H9 (cell line): Measurements from ENCODE around the gene ANGPT4. TPM values are rescaled to one million over a fixed set of nuclear protein-coding genes. Genes with fewer than 3 reads are reported as not detected.

ENCODE experiments used
- DNase-seq: peaks from one replicate; pipeline ENCODE4 v3.0.0-alpha.2; 2017
- H2AFZ ChIP-seq: one replicate; pipeline ENCODE4 v1.6.1; 2013; ENCODE audit warnings: mild to moderate bottlenecking, low read length, control low read depth, moderate library complexity
- H2AK5ac ChIP-seq: 2 replicates; pipeline ENCODE4 v1.6.1; 2013; ENCODE audit warnings: low read length, control low read depth, mixed read lengths; ENCODE audit not compliant: insufficient read length
- H2BK120ac ChIP-seq: one replicate; pipeline ENCODE4 v1.6.1; 2013; ENCODE audit warnings: low read depth, mild to moderate bottlenecking, low read length, control low read depth, inconsistent platforms; ENCODE audit not compliant: poor library complexity, severe bottlenecking
- H2BK12ac ChIP-seq: 2 replicates; pipeline ENCODE4 v1.6.1; 2013; ENCODE audit warnings: low read length, control low read depth, mixed read lengths, low read depth; ENCODE audit not compliant: insufficient read length
- H2BK15ac ChIP-seq: 2 replicates; pipeline ENCODE4 v1.6.1; 2013; ENCODE audit warnings: low read depth, low read length, control low read depth
- H2BK20ac ChIP-seq: one replicate; pipeline ENCODE4 v1.6.1; 2013; ENCODE audit warnings: low read depth, mild to moderate bottlenecking, low read length, control low read depth, inconsistent platforms; ENCODE audit not compliant: poor library complexity, severe bottlenecking
- H2BK5ac ChIP-seq: 2 replicates; pipeline ENCODE4 v1.6.1; 2013; ENCODE audit warnings: low read length, control low read depth, mixed read lengths; ENCODE audit not compliant: insufficient read length
- H3K14ac ChIP-seq: 2 replicates; pipeline ENCODE4 v1.6.1; 2013; ENCODE audit warnings: low read length, control low read depth; ENCODE audit not compliant: insufficient read depth
- H3K18ac ChIP-seq: 2 replicates; pipeline ENCODE4 v1.6.1; 2013; ENCODE audit warnings: low read depth, mild to moderate bottlenecking, mixed read lengths, low read length, control low read depth; ENCODE audit not compliant: insufficient read length
- H3K23ac ChIP-seq: 2 replicates; pipeline ENCODE4 v1.6.1; 2013; ENCODE audit warnings: low read length, control low read depth, mixed read lengths, low read depth; ENCODE audit not compliant: insufficient read length
- H3K23me2 ChIP-seq: 2 replicates; pipeline ENCODE4 v1.6.1; 2013; ENCODE audit warnings: low read depth, mild to moderate bottlenecking, mixed read lengths, low read length, control low read depth; ENCODE audit not compliant: insufficient read length, poor library complexity, severe bottlenecking
- H3K27ac ChIP-seq: 2 replicates; pipeline ENCODE4 v1.5.1; 2013; ENCODE audit warnings: low read length, control low read depth, mixed read lengths, low read depth; ENCODE audit not compliant: insufficient read length
- H3K27me3 ChIP-seq: 2 replicates; pipeline ENCODE4 v1.6.1; 2013; ENCODE audit warnings: low read length, control low read depth, inconsistent platforms; ENCODE audit not compliant: insufficient read depth
- H3K4ac ChIP-seq: 2 replicates; pipeline ENCODE4 v1.6.1; 2013; ENCODE audit warnings: low read depth, mild to moderate bottlenecking, control low read depth, inconsistent platforms, low read length, moderate library complexity
- H3K4me1 ChIP-seq: 2 replicates; pipeline ENCODE4 v1.6.1; 2013; ENCODE audit warnings: low read length, control low read depth, inconsistent platforms; ENCODE audit not compliant: insufficient read depth
- H3K4me2 ChIP-seq: 2 replicates; pipeline ENCODE4 v1.6.1; 2013; ENCODE audit warnings: low read length, control low read depth, mixed read lengths; ENCODE audit not compliant: insufficient read length, insufficient read depth
- H3K56ac ChIP-seq: 2 replicates; pipeline ENCODE4 v1.6.1; 2013; ENCODE audit warnings: low read depth, mild to moderate bottlenecking, mixed read lengths, low read length, control low read depth; ENCODE audit not compliant: insufficient read length
- H3K79me1 ChIP-seq: 2 replicates; pipeline ENCODE4 v1.6.1; 2013; ENCODE audit warnings: low read depth, mild to moderate bottlenecking, moderate library complexity, low read length, control low read depth, inconsistent platforms; ENCODE audit not compliant: insufficient read depth, poor library complexity, severe bottlenecking
- H3K79me2 ChIP-seq: 2 replicates; pipeline ENCODE4 v1.6.1; 2013; ENCODE audit warnings: low read length, control low read depth, inconsistent platforms; ENCODE audit not compliant: insufficient read depth
- H3K9ac ChIP-seq: 2 replicates; pipeline ENCODE4 v1.6.1; 2013; ENCODE audit warnings: low read length, control low read depth, mixed read lengths; ENCODE audit not compliant: insufficient read length; ENCODE audit errors: extremely low read depth
- H3K9me3 ChIP-seq: one replicate; pipeline ENCODE4 v1.6.1; 2013; ENCODE audit warnings: low read depth, low read length, inconsistent platforms; ENCODE audit not compliant: control insufficient read depth
- H3T11ph ChIP-seq: one replicate; pipeline ENCODE4 v1.6.1; 2013; ENCODE audit warnings: mild to moderate bottlenecking, low read length, control low read depth, inconsistent platforms
- H4K20me1 ChIP-seq: one replicate; pipeline ENCODE4 v1.6.1; 2013; ENCODE audit not compliant: control insufficient read depth, insufficient read length, insufficient read depth
- H4K5ac ChIP-seq: 2 replicates; pipeline ENCODE4 v1.6.1; 2013; ENCODE audit warnings: low read depth, mild to moderate bottlenecking, mixed read lengths, low read length, control low read depth; ENCODE audit not compliant: insufficient read length
- H4K8ac ChIP-seq: replicated peaks from 2 replicates; pipeline ENCODE4 v1.6.1; 2013; ENCODE audit warnings: low read length, control low read depth, mixed read lengths, low read depth; ENCODE audit not compliant: insufficient read length
- H4K91ac ChIP-seq: 2 replicates; pipeline ENCODE4 v1.6.1; 2013; ENCODE audit warnings: low read depth, mild to moderate bottlenecking, moderate library complexity, mixed read lengths, low read length, control low read depth; ENCODE audit not compliant: insufficient read length
- H3K27ac Mint-ChIP-seq, 3 experiments: 2 replicates in 2 of 3; 3 replicates in 1 of 3; pipeline ENCODE4 v1.8.0; 2020 to 2021; ENCODE audit warnings: mixed read lengths in 3 of 3, mild to moderate bottlenecking in 1 of 3, moderate library complexity in 1 of 3
- H3K27me3 Mint-ChIP-seq: 2 replicates; pipeline ENCODE4 v1.8.0; 2021; ENCODE audit warnings: low read depth, mild to moderate bottlenecking, moderate library complexity, mixed read lengths
- H3K36me3 Mint-ChIP-seq, 3 experiments: 2 replicates in 2 of 3; 3 replicates in 1 of 3; pipeline ENCODE4 v1.8.0; 2020 to 2021; ENCODE audit warnings: low read depth in 3 of 3, mixed read lengths in 3 of 3; ENCODE audit not compliant: insufficient read depth in 1 of 3
- H3K4me1 Mint-ChIP-seq, 2 experiments: 2 replicates each; pipeline ENCODE4 v1.8.0; 2020; ENCODE audit warnings: mixed read lengths in 2 of 2
- H3K4me3 Mint-ChIP-seq, 2 experiments: 2 replicates in 1 of 2; 3 replicates in 1 of 2; pipeline ENCODE4 v1.8.0; 2020 to 2021; ENCODE audit warnings: mild to moderate bottlenecking in 2 of 2, mixed read lengths in 2 of 2, moderate library complexity in 1 of 2
- H3K9me3 Mint-ChIP-seq, 2 experiments: 2 replicates in 1 of 2; 3 replicates in 1 of 2; pipeline ENCODE4 v1.8.0; 2020; ENCODE audit warnings: mild to moderate bottlenecking in 2 of 2, mixed read lengths in 2 of 2, moderate library complexity in 1 of 2
- CTCF ChIP-seq: fragments of 200-600 bp; sonication (generic); conservative IDR thresholded peaks from 3 replicates; pipeline ENCODE4 v1.8.0; 2021; ENCODE audit warnings: antibody characterized with exemption, mild to moderate bottlenecking
- WGBS: extraction: QIAGEN DNeasy Blood & Tissue Kit; methylation state at CpG from one replicate; pipeline ENCODE4 v1.1.7; 2013; ENCODE audit warnings: missing lambda C conversion rate, low lambda C conversion rate, mixed read lengths; ENCODE audit not compliant: insufficient read length; ENCODE audit errors: extremely low coverage; 5-methylcytosine and 5-hydroxymethylcytosine counted together
- total RNA-seq: library from RNA; stranded (reverse); gene quantifications from 2 replicates; pipeline ENCODE4 v1.2.1, GENCODE V29; 2021

Gene ANGPT4
- total RNA-seq, 1 experiment from 2014 or later = 0.11 TPM

GRCh38 chr20:840858-841567, 75.1 kb downstream of the ANGPT4 start:
- H3K27ac ChIP-seq = no peak overlapping the region
- peaks cover 44% of the 10 kb centered on the region for H3K27me3 Mint-ChIP-seq
- no peak overlapping the region for H3K56ac ChIP-seq
- no peak overlapping the region for H2BK15ac ChIP-seq
- H3K4me1 Mint-ChIP-seq = peaks cover 19 to 22% of the 10 kb centered on the region in 2 experiments
- H2AFZ ChIP-seq = no peak overlapping the region
- no peak overlapping the region for H4K8ac ChIP-seq
- no peak overlapping the region for H4K91ac ChIP-seq
- no peak overlapping the region for H3K27ac Mint-ChIP-seq
- H3K79me2 ChIP-seq = no peaks in the 10 kb centered on the region
- H3K4me1 ChIP-seq = no peaks in the 10 kb centered on the region; the same call in 1 of the 2 replicates
- no peak overlapping the region for H3K18ac ChIP-seq
- no peak overlapping the region for H2BK5ac ChIP-seq
- peaks cover 0 to 3% of the 10 kb centered on the region in 2 experiments; a peak in 2 of 5 replicates for H3K9me3 Mint-ChIP-seq
- peak overlapping the region; percentile 94 for H3K4me2 ChIP-seq
- H3K4ac ChIP-seq = no peak overlapping the region
- no peaks in the 10 kb centered on the region for H3K9me3 ChIP-seq
- peak overlapping the region; percentile 67; the same call in 1 of the 2 replicates for H3K14ac ChIP-seq
- no peaks in the 10 kb centered on the region for H3K79me1 ChIP-seq
- H3K23me2 ChIP-seq = peaks cover 28% of the 10 kb centered on the region
- no peaks in the 10 kb centered on the region for H4K20me1 ChIP-seq
- WGBS = no CpG with 5 or more reads among the region's 59 CpGs
- H3K36me3 Mint-ChIP-seq = peaks cover 0 to 2% (median 0%) of the 10 kb centered on the region in 3 experiments; a peak in 3 of 7 replicates
- H3K27me3 ChIP-seq = no peaks in the 10 kb centered on the region; the same call in 1 of the 2 replicates
- H2AK5ac ChIP-seq = no peak overlapping the region
- no peak overlapping the region for H4K5ac ChIP-seq
- H3K4me3 Mint-ChIP-seq = peak overlapping the region; percentile 76 to 86
- DNase-seq = no peak
- no peak overlapping the region for H2BK20ac ChIP-seq
- no peak for TF ChIP-seq CTCF
- H3K23ac ChIP-seq = no peak overlapping the region
- H2BK12ac ChIP-seq = no peak overlapping the region
- no peak overlapping the region for H3K9ac ChIP-seq
- no peak overlapping the region for H3T11ph ChIP-seq
- H2BK120ac ChIP-seq = no peak overlapping the region
